Measurements from ENCODE around the gene HOXD10. TPM values are rescaled to one million over a fixed set of nuclear protein-coding genes. Genes with fewer than 3 reads are reported as not detected.

HOXD10 gene
- total and polyA plus RNA-seq, 2 experiments from 2014 or later = not detected

DNA sequence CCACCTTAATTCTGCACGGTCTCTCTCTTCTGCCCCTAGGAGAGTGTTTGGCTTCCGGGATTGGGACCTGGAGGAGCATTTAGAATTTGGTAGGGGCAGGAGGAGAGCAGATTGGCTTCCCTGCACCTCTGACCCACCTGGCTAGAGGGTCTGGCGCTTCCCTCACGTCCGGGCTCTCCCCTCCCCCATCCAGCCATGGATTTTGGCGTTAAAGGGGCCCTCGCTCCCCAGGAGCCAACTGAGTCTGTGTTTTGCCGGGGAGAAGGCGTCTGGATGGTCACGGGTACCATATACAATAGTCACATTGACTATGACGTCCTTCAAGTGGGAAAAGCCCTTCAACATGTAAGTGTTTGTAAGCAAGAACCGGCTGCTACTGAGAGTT, 47.1 kb downstream of the HOXD10 start:
- peak overlapping the region; percentile 73; the same call in 1 of the 2 replicates for H3K4me2 ChIP-seq
- no peak overlapping the region for H3K27ac Mint-ChIP-seq
- peaks cover 36% of the 10 kb centered on the region for H3K4me1 Mint-ChIP-seq
- H3F3A ChIP-seq (replicated peaks; ENCODE audit: low read depth) = peaks cover 19% of the 10 kb centered on the region
- H3K79me2 ChIP-seq (replicated peaks; ENCODE audit: insufficient read depth) = no peaks in the 10 kb centered on the region
- H3K9me3 Mint-ChIP-seq = peaks cover 7% of the 10 kb centered on the region; the same call in 1 of the 3 replicates
- peaks cover 45% of the 10 kb centered on the region for H3K4me1 ChIP-seq (ENCODE audit: insufficient read depth)
- H4K20me1 ChIP-seq (replicated peaks; ENCODE audit: insufficient read depth) = peaks cover 57% of the 10 kb centered on the region
- no peak overlapping the region for H3K27ac ChIP-seq (ENCODE audit: low read depth)
- DNase-seq (ENCODE audit: low spot score) (peak; percentile 47), ATAC-seq (no peak)
- H3K36me3 Mint-ChIP-seq (ENCODE audit: low read depth) = no peaks in the 10 kb centered on the region
- H3K4me3 Mint-ChIP-seq = no peak overlapping the region; the same call in 2 of the 3 replicates
- 0 out of 2 replicates have a peak overlapping the region, but pooled peaks have one; percentile 17 for H3K4me3 ChIP-seq
- no peak overlapping the region for H2AFZ ChIP-seq
- H3K27me3 Mint-ChIP-seq (ENCODE audit: insufficient read depth, low read depth, poor library complexity) = peaks cover 100% of the 10 kb centered on the region
- H3K36me3 ChIP-seq (ENCODE audit: insufficient read depth) = no peaks in the 10 kb centered on the region
- H3K9me2 ChIP-seq (ENCODE audit: insufficient read depth) = no peaks in the 10 kb centered on the region
- peaks cover 100% of the 10 kb centered on the region for H3K27me3 ChIP-seq (ENCODE audit: insufficient read depth)
- no peak for TF ChIP-seq EZH2 (IDR thresholded peaks at IDR 0.05; ENCODE audit: low read depth, unreplicated experiment)
- TF ChIP-seq EZH2phosphoT487 (IDR thresholded peaks at IDR 0.05; ENCODE audit: unreplicated experiment) = no peak
- no peak for TF ChIP-seq ZNF114 (CRISPR knock-in tag; IDR thresholded peaks at IDR 0.05)
- TF ChIP-seq ZNF331 (CRISPR knock-in tag; IDR thresholded peaks at IDR 0.05; ENCODE audit: low read depth) = no peak
- no peak for TF ChIP-seq POLR2AphosphoS5 (IDR thresholded peaks at IDR 0.05; ENCODE audit: low read depth)
- no peak for TF ChIP-seq CREB1 (CRISPR knock-in tag; IDR thresholded peaks at IDR 0.05; ENCODE audit: low read depth)
- TF ChIP-seq JUNB (IDR thresholded peaks at IDR 0.05; ENCODE audit: unreplicated experiment) = no peak
- no peak for TF ChIP-seq NANOG (IDR thresholded peaks at IDR 0.05; ENCODE audit: borderline replicate concordance)
- TF ChIP-seq, protein P1, sequence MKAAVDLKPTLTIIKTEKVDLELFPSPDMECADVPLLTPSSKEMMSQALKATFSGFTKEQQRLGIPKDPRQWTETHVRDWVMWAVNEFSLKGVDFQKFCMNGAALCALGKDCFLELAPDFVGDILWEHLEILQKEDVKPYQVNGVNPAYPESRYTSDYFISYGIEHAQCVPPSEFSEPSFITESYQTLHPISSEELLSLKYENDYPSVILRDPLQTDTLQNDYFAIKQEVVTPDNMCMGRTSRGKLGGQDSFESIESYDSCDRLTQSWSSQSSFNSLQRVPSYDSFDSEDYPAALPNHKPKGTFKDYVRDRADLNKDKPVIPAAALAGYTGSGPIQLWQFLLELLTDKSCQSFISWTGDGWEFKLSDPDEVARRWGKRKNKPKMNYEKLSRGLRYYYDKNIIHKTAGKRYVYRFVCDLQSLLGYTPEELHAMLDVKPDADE (IDR thresholded peaks at IDR 0.05) = no peak
- TF ChIP-seq, protein P2, sequence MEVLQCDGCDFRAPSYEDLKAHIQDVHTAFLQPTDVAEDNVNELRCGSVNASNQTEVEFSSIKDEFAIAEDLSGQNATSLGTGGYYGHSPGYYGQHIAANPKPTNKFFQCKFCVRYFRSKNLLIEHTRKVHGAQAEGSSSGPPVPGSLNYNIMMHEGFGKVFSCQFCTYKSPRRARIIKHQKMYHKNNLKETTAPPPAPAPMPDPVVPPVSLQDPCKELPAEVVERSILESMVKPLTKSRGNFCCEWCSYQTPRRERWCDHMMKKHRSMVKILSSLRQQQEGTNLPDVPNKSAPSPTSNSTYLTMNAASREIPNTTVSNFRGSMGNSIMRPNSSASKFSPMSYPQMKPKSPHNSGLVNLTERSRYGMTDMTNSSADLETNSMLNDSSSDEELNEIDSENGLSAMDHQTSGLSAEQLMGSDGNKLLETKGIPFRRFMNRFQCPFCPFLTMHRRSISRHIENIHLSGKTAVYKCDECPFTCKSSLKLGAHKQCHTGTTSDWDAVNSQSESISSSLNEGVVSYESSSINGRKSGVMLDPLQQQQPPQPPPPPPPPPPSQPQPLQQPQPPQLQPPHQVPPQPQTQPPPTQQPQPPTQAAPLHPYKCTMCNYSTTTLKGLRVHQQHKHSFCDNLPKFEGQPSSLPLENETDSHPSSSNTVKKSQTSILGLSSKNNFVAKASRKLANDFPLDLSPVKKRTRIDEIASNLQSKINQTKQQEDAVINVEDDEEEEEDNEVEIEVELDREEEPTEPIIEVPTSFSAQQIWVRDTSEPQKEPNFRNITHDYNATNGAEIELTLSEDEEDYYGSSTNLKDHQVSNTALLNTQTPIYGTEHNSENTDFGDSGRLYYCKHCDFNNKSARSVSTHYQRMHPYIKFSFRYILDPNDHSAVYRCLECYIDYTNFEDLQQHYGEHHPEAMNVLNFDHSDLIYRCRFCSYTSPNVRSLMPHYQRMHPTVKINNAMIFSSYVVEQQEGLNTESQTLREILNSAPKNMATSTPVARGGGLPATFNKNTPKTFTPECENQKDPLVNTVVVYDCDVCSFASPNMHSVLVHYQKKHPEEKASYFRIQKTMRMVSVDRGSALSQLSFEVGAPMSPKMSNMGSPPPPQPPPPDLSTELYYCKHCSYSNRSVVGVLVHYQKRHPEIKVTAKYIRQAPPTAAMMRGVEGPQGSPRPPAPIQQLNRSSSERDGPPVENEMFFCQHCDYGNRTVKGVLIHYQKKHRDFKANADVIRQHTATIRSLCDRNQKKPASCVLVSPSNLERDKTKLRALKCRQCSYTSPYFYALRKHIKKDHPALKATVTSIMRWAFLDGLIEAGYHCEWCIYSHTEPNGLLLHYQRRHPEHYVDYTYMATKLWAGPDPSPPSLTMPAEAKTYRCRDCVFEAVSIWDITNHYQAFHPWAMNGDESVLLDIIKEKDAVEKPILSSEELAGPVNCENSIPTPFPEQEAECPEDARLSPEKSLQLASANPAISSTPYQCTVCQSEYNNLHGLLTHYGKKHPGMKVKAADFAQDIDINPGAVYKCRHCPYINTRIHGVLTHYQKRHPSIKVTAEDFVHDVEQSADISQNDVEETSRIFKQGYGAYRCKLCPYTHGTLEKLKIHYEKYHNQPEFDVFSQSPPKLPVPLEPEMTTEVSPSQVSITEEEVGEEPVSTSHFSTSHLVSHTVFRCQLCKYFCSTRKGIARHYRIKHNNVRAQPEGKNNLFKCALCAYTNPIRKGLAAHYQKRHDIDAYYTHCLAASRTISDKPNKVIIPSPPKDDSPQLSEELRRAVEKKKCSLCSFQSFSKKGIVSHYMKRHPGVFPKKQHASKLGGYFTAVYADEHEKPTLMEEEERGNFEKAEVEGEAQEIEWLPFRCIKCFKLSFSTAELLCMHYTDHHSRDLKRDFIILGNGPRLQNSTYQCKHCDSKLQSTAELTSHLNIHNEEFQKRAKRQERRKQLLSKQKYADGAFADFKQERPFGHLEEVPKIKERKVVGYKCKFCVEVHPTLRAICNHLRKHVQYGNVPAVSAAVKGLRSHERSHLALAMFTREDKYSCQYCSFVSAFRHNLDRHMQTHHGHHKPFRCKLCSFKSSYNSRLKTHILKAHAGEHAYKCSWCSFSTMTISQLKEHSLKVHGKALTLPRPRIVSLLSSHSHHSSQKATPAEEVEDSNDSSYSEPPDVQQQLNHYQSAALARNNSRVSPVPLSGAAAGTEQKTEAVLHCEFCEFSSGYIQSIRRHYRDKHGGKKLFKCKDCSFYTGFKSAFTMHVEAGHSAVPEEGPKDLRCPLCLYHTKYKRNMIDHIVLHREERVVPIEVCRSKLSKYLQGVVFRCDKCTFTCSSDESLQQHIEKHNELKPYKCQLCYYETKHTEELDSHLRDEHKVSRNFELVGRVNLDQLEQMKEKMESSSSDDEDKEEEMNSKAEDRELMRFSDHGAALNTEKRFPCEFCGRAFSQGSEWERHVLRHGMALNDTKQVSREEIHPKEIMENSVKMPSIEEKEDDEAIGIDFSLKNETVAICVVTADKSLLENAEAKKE (CRISPR knock-in tag; IDR thresholded peaks at IDR 0.05) = no peak
- TF ChIP-seq, protein P3, sequence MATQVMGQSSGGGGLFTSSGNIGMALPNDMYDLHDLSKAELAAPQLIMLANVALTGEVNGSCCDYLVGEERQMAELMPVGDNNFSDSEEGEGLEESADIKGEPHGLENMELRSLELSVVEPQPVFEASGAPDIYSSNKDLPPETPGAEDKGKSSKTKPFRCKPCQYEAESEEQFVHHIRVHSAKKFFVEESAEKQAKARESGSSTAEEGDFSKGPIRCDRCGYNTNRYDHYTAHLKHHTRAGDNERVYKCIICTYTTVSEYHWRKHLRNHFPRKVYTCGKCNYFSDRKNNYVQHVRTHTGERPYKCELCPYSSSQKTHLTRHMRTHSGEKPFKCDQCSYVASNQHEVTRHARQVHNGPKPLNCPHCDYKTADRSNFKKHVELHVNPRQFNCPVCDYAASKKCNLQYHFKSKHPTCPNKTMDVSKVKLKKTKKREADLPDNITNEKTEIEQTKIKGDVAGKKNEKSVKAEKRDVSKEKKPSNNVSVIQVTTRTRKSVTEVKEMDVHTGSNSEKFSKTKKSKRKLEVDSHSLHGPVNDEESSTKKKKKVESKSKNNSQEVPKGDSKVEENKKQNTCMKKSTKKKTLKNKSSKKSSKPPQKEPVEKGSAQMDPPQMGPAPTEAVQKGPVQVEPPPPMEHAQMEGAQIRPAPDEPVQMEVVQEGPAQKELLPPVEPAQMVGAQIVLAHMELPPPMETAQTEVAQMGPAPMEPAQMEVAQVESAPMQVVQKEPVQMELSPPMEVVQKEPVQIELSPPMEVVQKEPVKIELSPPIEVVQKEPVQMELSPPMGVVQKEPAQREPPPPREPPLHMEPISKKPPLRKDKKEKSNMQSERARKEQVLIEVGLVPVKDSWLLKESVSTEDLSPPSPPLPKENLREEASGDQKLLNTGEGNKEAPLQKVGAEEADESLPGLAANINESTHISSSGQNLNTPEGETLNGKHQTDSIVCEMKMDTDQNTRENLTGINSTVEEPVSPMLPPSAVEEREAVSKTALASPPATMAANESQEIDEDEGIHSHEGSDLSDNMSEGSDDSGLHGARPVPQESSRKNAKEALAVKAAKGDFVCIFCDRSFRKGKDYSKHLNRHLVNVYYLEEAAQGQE (IDR thresholded peaks at IDR 0.05; ENCODE audit: unreplicated experiment) = no peak
- TF ChIP-seq, protein P4, sequence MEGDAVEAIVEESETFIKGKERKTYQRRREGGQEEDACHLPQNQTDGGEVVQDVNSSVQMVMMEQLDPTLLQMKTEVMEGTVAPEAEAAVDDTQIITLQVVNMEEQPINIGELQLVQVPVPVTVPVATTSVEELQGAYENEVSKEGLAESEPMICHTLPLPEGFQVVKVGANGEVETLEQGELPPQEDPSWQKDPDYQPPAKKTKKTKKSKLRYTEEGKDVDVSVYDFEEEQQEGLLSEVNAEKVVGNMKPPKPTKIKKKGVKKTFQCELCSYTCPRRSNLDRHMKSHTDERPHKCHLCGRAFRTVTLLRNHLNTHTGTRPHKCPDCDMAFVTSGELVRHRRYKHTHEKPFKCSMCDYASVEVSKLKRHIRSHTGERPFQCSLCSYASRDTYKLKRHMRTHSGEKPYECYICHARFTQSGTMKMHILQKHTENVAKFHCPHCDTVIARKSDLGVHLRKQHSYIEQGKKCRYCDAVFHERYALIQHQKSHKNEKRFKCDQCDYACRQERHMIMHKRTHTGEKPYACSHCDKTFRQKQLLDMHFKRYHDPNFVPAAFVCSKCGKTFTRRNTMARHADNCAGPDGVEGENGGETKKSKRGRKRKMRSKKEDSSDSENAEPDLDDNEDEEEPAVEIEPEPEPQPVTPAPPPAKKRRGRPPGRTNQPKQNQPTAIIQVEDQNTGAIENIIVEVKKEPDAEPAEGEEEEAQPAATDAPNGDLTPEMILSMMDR (conservative IDR thresholded peaks at IDR 0.05; ENCODE audit: low read depth in 2 of 2) = no peak
- no peak for TF ChIP-seq STAT1 (IDR thresholded peaks at IDR 0.05; ENCODE audit: unreplicated experiment)

All from GM23338 (cell line).